ENCODE measurements around the gene TINAGL1. TPM values are rescaled to one million over a fixed set of nuclear protein-coding genes. Genes with fewer than 3 reads are reported as not detected.

Gene TINAGL1
- total and polyA plus RNA-seq, 5 donors: 94.7 to 186 (median 136) TPM

- 43% methylated on average over 27 of the region's 27 CpGs for WGBS
- H3K9me3 ChIP-seq (ENCODE audit: control insufficient read depth, low read length): no peaks in the 10 kb centered on the region
- H3K4me3 ChIP-seq (ENCODE audit: low read length): peak overlapping the region; percentile 72
- peak in 1 of 3 donors; percentile 70 for DNase-seq
- H3K27ac ChIP-seq (ENCODE audit: low read length): peak overlapping the region; percentile 91
- no peaks in the 10 kb centered on the region for H3K27me3 ChIP-seq (ENCODE audit: control insufficient read depth, insufficient read depth)
- peaks cover 16% of the 10 kb centered on the region for H3K4me1 ChIP-seq (ENCODE audit: control insufficient read depth, insufficient read depth, low read length)
- no peak for ATAC-seq
- intact Hi-C loops (cut with DNase I): no loop called here
These were observed 584 bp downstream of the TINAGL1 start for GRCh38 chr1:31576743-31577455.

- Histone ChIP-seq H3K27me3 (ENCODE audit: control insufficient read depth, insufficient read depth) (no peaks in the 10 kb centered on the region), H3K4me3 (ENCODE audit: low read length) (peak overlapping the region; percentile 72), H3K9me3 (ENCODE audit: control insufficient read depth, low read length) (no peaks in the 10 kb centered on the region), H3K4me1 (ENCODE audit: control insufficient read depth, insufficient read depth, low read length) (peaks cover 19% of the 10 kb centered on the region), H3K27ac (ENCODE audit: low read length) (peak overlapping the region; percentile 91)
- no peak for ATAC-seq
- 44% methylated on average over 6 of the region's 6 CpGs for WGBS
- DNase-seq: no peak
- intact Hi-C loops (cut with DNase I): no loop called here
These were observed 1.3 kb downstream of the TINAGL1 start for GRCh38 chr1:31577515-31578192.

- peak in 2 of 3 donors; percentile 74 to 81 for DNase-seq
- no peaks in the 10 kb centered on the region for H3K9me3 ChIP-seq (ENCODE audit: control insufficient read depth, low read length)
- WGBS: 50% methylated on average over 5 of the region's 5 CpGs
- no peaks in the 10 kb centered on the region for H3K27me3 ChIP-seq (ENCODE audit: control insufficient read depth, insufficient read depth)
- H3K4me3 ChIP-seq (ENCODE audit: low read length): peak overlapping the region; percentile 44
- peaks cover 20% of the 10 kb centered on the region for H3K4me1 ChIP-seq (ENCODE audit: control insufficient read depth, insufficient read depth, low read length)
- peak; percentile 16 to 60 for ATAC-seq
- intact Hi-C loops (cut with DNase I): no loop called here
- H3K27ac ChIP-seq (ENCODE audit: low read length): peak overlapping the region; percentile 56
These were observed 3.1 kb downstream of the TINAGL1 start for GRCh38 chr1:31579374-31579773.

GRCh38 chr1:31580513-31580870 is 4.2 kb downstream of the TINAGL1 start:
- peak overlapping the region; percentile 4 for H3K4me3 ChIP-seq (ENCODE audit: low read length)
- intact Hi-C loops (cut with DNase I): no loop called here
- DNase-seq (no peak), ATAC-seq (no peak)
- no peaks in the 10 kb centered on the region for H3K27me3 ChIP-seq (ENCODE audit: control insufficient read depth, insufficient read depth)
- peaks cover 21% of the 10 kb centered on the region for H3K4me1 ChIP-seq (ENCODE audit: control insufficient read depth, insufficient read depth, low read length)
- peak overlapping the region; percentile 71 for H3K27ac ChIP-seq (ENCODE audit: low read length)
- WGBS: 50% methylated on average over 5 of the region's 5 CpGs
- no peaks in the 10 kb centered on the region for H3K9me3 ChIP-seq (ENCODE audit: control insufficient read depth, low read length)

GRCh38 chr1:31580891-31581603 is 4.7 kb downstream of the TINAGL1 start:
- peaks cover 21% of the 10 kb centered on the region for H3K4me1 ChIP-seq (ENCODE audit: control insufficient read depth, insufficient read depth, low read length)
- WGBS: 70% methylated on average over 15 of the region's 15 CpGs
- peak overlapping the region; percentile 71 for H3K27ac ChIP-seq (ENCODE audit: low read length)
- intact Hi-C loops (cut with DNase I): no loop called here
- H3K27me3 ChIP-seq (ENCODE audit: control insufficient read depth, insufficient read depth): no peaks in the 10 kb centered on the region
- H3K9me3 ChIP-seq (ENCODE audit: control insufficient read depth, low read length): no peaks in the 10 kb centered on the region
- ATAC-seq: no peak
- H3K4me3 ChIP-seq (ENCODE audit: low read length): peak overlapping the region; percentile 4
- DNase-seq: no peak

GRCh38 chr1:31581821-31582810 is 5.8 kb downstream of the TINAGL1 start:
- H3K4me3 ChIP-seq (ENCODE audit: low read length): no peak overlapping the region
- ATAC-seq: no peak
- intact Hi-C loops (cut with DNase I): no loop called here
- no peak for DNase-seq
- H3K4me1 ChIP-seq (ENCODE audit: control insufficient read depth, insufficient read depth, low read length): peaks cover 21% of the 10 kb centered on the region
- 70% methylated on average over 12 of the region's 12 CpGs for WGBS
- peak overlapping the region; percentile 80 for H3K27ac ChIP-seq (ENCODE audit: low read length)
- no peaks in the 10 kb centered on the region for H3K27me3 ChIP-seq (ENCODE audit: control insufficient read depth, insufficient read depth)
- no peaks in the 10 kb centered on the region for H3K9me3 ChIP-seq (ENCODE audit: control insufficient read depth, low read length)

- Histone ChIP-seq H3K9me3 (ENCODE audit: control insufficient read depth, low read length) (no peaks in the 10 kb centered on the region), H3K4me1 (ENCODE audit: control insufficient read depth, insufficient read depth, low read length) (peaks cover 27% of the 10 kb centered on the region), H3K4me3 (ENCODE audit: low read length) (no peak overlapping the region), H3K27me3 (ENCODE audit: control insufficient read depth, insufficient read depth) (no peaks in the 10 kb centered on the region), H3K27ac (ENCODE audit: low read length) (peak overlapping the region; percentile 81)
- 63% methylated on average over 16 of the region's 16 CpGs for WGBS
- ATAC-seq: peak; percentile 1 to 2
- peak in 1 of 3 donors; percentile 71 for DNase-seq
- intact Hi-C loops (cut with DNase I): no loop called here
These were observed 7.0 kb downstream of the TINAGL1 start for GRCh38 chr1:31583082-31583994.

GRCh38 chr1:31583995-31584868 is 7.9 kb downstream of the TINAGL1 start:
- ATAC-seq: peak; percentile 46 to 48
- H3K4me1 ChIP-seq (ENCODE audit: control insufficient read depth, insufficient read depth, low read length): peaks cover 28% of the 10 kb centered on the region
- intact Hi-C loops (cut with DNase I): no loop called here

More at GRCh38 chr1:31583995-31584868, 7.9 kb downstream of the TINAGL1 start:
- H3K9me3 ChIP-seq (ENCODE audit: control insufficient read depth, low read length): no peaks in the 10 kb centered on the region
- H3K27me3 ChIP-seq (ENCODE audit: control insufficient read depth, insufficient read depth): no peaks in the 10 kb centered on the region
- 46% methylated on average over 13 of the region's 13 CpGs for WGBS
- peak overlapping the region; percentile 81 for H3K27ac ChIP-seq (ENCODE audit: low read length)
- DNase-seq: peak; percentile 87 to 92 (median 91)
- no peak overlapping the region for H3K4me3 ChIP-seq (ENCODE audit: low read length)
